ENCODE measurements around the gene EXOC6. TPM values are rescaled to one million over a fixed set of nuclear protein-coding genes. Genes with fewer than 3 reads are reported as not detected.

EXOC6 gene
- total and polyA plus RNA-seq, 8 donors: 1.7 to 21.3 (median 4.6) TPM

GRCh38 chr10:93106631-93107072, 258.3 kb downstream of the EXOC6 start:
- no peak for DNase-seq

More at GRCh38 chr10:93106631-93107072, 258.3 kb downstream of the EXOC6 start:
- WGBS, 5 donors: 32 to 52% (median 50%) methylated on average over 2 of the region's 2 CpGs
- peaks cover 0 to 6% (median 0%) of the 10 kb centered on the region in 4 donors for H3K9me3 ChIP-seq
- H3K4me1 ChIP-seq: no peaks in the 10 kb centered on the region
- H3K4me3 ChIP-seq: no peak overlapping the region
- no peaks in the 10 kb centered on the region for H3K27me3 ChIP-seq
- no peaks in the 10 kb centered on the region for H3K36me3 ChIP-seq
- TF ChIP-seq POLR2A (IDR thresholded peaks at IDR 0.05) (no peak), POLR2AphosphoS5 (IDR thresholded peaks at IDR 0.05) (no peak), EP300 (IDR thresholded peaks at IDR 0.05) (no peak), CTCF (IDR thresholded peaks at IDR 0.05) (no peak)
- intact Hi-C loops (cut with DNase I; ENCODE audit: low total_unique reads): no loop called here
- H3K27ac ChIP-seq: no peak overlapping the region

Small RNA genes within 50 kb of the gene (small RNA-seq; reads per million reads assigned to genes)
- 0 reads per million in 4 donors for gene AL392103.1

Other genes starting within 250 kb of the EXOC6 start
- 1 to 10 TPM; 1.4 to 6.8 (median 4.3) TPM for gene HHEX, start 158.6 kb upstream of the EXOC6 start, total RNA-seq
- gene HHEX, start 158.6 kb upstream of the EXOC6 start, polyA plus RNA-seq: 1 to 10 TPM; 3.8 to 4.7 (median 4.6) TPM
- gene CYP26C1, start 212.3 kb downstream of the EXOC6 start, total RNA-seq: 1 to 10 TPM in 1 of 5 donors, not detected in 4; 7.0 TPM
- gene CYP26C1, start 212.3 kb downstream of the EXOC6 start, polyA plus RNA-seq: not detected
- gene CYP26A1, start 225.4 kb downstream of the EXOC6 start, total RNA-seq: not detected
- gene CYP26A1, start 225.4 kb downstream of the EXOC6 start, polyA plus RNA-seq: under 1 TPM in 1 of 3 donors, not detected in 2; 0.15 TPM